HL-60 (cell line): ENCODE results near the gene TRAF7.

Experiments used
- GABPA ChIP-seq: IDR thresholded peaks from 2 replicates; pipeline ENCODE4 v1.6.1; 2012; ENCODE audit warnings: low read depth
- POLR2AphosphoS5 ChIP-seq: IDR thresholded peaks from 2 replicates; pipeline ENCODE4 v1.6.1; 2012; ENCODE audit warnings: low read depth
- TF ChIP-seq, protein P1 (sequence below): IDR thresholded peaks from one replicate; pipeline ENCODE4 v1.5.1; 2011; ENCODE audit warnings: low read length, control low read depth, inconsistent platforms; ENCODE audit not compliant: insufficient read depth

DNA sequence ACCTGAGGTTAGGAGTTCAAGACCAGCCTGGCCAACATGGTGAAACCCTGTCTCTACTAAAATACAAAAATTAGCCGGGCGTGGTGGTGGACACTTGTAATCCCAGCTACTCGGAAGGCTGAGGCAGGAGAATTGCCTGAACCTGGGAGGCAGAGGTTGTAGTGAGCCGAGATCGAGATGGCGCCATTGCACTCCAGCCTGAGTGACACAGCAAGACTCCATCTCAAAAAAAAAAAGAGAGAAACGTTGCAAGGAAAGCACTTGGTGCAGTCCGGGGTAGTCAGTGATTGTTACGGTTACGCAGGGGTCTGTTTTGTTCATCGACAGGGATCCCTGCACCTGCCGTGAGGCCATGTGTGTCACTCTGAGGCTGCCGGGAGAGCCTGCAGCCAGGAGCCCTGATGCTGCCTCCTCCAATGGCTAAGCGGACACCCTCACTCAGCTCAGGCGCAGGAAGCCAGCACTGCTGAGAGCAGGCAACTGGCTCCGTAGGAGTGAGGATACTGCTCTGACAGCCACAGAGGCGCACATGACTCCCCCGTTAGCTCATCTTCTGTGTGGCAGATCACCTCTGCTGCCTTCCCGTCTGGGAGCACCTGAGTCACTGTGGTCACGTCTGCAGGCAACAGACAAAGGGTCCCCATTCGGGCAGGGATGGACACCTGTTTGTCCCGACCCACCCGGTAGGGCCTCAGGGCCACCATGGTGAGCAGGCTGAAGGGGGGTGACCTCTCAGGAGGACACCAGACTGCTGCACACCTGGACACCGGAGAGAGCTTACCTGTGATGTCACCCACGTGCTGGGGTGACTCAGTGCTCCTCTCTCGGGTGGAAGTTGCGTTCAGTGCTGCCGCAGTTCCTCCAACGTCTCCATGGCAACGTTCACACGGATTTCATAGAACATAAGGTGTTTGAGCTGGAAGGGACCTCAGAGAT is 12.4 kb upstream of the TRAF7 start:
- TF ChIP-seq, protein P1, sequence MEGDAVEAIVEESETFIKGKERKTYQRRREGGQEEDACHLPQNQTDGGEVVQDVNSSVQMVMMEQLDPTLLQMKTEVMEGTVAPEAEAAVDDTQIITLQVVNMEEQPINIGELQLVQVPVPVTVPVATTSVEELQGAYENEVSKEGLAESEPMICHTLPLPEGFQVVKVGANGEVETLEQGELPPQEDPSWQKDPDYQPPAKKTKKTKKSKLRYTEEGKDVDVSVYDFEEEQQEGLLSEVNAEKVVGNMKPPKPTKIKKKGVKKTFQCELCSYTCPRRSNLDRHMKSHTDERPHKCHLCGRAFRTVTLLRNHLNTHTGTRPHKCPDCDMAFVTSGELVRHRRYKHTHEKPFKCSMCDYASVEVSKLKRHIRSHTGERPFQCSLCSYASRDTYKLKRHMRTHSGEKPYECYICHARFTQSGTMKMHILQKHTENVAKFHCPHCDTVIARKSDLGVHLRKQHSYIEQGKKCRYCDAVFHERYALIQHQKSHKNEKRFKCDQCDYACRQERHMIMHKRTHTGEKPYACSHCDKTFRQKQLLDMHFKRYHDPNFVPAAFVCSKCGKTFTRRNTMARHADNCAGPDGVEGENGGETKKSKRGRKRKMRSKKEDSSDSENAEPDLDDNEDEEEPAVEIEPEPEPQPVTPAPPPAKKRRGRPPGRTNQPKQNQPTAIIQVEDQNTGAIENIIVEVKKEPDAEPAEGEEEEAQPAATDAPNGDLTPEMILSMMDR, result no peak
- no peak for TF ChIP-seq POLR2AphosphoS5
- TF ChIP-seq GABPA, result no peak
